ENCODE results near the gene COL18A1.

Gene COL18A1

DNA sequence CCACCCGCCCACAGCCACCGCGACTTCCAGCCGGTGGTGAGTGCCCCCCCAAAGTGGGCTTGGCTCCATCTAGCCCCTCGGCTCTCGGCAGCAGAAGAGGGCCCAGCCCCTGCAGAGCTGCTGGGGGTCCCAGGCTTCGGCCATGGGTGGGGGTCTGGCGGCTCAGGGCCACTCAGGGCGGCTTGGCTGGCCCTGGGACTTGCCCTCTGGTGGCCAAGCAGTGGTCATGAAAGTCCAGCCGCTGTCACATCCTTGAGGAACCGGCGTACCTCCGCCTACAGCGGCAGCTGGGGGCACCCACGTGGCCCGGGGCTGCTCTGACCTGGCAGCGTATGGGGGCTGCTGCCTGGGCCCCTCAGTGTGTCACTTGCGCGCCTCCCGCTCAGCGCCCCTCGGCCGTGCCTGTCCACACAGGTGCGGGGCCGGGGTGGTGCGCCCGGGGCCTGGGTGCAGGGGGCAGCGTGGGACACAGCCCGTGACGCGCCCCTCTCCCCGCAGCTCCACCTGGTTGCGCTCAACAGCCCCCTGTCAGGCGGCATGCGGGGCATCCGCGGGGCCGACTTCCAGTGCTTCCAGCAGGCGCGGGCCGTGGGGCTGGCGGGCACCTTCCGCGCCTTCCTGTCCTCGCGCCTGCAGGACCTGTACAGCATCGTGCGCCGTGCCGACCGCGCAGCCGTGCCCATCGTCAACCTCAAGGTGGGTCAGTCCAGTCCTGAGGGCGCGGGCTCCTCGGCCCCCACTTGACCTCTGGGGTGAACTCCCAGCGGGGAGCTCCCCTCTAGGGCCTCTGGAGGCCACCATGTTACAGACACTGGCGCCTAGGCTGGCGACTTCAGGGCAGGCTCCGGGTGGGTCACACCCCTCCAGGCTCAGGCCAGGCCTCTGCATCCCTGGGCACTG is 104.9 kb downstream of the COL18A1 start:
- no peak for DNase-seq

DNA sequence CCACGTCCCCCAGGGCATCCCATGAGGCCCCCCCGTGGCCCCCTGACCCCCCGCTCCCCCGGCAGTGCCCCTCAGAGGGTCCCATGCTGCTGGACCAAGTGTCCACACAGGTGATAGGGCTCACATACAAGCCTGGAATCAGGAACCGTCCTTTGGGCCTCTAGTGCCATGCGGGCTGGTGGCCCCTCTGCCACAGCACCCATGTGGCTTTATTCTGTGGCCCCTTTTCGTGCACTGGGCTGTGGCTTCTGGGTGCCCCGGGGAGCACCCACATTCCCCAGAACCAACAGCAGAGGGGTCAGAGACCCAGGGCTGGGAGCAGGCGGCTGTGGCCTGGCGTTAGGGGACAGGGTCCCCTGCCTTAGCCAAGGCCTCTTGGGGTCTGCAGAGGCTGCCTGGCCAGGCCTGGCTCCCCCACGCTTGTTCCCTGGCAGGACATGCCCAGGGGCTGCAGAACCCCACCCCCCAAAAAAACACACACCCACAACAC is 105.5 kb downstream of the COL18A1 start:
- DNase-seq, result no peak

DNA sequence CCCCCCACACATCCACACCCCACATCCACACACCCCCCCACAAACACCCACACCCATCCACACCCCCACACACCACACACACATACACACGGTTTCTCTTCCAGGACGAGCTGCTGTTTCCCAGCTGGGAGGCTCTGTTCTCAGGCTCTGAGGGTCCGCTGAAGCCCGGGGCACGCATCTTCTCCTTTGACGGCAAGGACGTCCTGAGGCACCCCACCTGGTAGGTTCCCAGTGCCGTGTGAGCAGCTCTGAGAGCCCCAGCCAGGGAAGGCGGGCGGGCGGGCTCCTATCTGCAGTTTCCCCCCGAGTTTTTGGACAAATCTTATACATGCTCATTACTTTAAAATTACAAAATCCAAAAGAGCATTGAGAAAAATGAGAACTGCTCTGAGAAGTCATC is 106.0 kb downstream of the COL18A1 start:
- DNase-seq, result no peak

- no peak for DNase-seq
These were observed 106.9 kb downstream of the COL18A1 start for GRCh38 chr21:45511661-45512431.

GRCh38 chr21:45512626-45513002 is 107.6 kb downstream of the COL18A1 start:
- no peak for DNase-seq

GRCh38 chr21:45513003-45513717 is 108.2 kb downstream of the COL18A1 start:
- DNase-seq, result no peak

- DNase-seq, result no peak
These were observed 108.9 kb downstream of the COL18A1 start for GRCh38 chr21:45513741-45514310.

DNA sequence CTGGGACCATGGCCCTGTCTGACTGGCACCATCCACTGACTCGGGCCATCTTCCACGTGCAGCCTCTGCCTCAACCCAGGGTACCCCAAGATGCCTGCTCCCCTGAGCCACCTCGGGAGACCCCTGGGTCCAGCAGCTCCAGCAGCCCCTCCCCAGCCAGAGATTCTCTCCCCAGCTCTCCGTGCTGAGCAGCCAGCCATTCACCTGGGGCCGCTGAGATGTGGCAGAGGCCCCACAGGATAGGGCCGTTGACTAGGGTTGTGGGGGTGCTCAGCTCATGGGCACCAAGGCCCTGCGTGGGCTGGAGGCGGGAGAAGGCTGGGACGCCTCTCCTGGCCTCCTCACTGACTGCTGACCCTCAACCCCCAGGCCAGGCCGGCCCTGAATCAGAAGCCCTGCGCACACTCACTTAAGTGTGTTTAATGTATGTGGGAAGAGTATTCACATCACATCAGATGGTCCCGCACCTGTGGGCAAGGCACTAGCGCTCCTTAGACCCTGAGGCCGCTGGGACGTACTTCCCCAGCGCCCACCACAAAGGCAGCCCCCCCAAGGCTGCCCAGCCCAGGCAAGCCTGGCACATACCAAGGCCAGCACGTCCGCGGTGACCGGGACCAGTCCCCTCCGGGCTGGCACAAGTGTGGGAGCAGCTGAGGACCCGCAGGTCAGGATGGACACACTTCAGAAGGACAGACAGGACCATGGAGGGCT is 109.5 kb downstream of the COL18A1 start:
- no peak for DNase-seq

- no peak for DNase-seq
These were observed 110.5 kb downstream of the COL18A1 start for GRCh38 chr21:45515241-45516061.

- no peak for DNase-seq
These were observed 111.2 kb downstream of the COL18A1 start for GRCh38 chr21:45516071-45516670.

- no peak for DNase-seq
These were observed 111.7 kb downstream of the COL18A1 start for GRCh38 chr21:45516671-45517151.

- DNase-seq, result no peak
These were observed 112.5 kb downstream of the COL18A1 start for GRCh38 chr21:45517249-45518065.

DNA sequence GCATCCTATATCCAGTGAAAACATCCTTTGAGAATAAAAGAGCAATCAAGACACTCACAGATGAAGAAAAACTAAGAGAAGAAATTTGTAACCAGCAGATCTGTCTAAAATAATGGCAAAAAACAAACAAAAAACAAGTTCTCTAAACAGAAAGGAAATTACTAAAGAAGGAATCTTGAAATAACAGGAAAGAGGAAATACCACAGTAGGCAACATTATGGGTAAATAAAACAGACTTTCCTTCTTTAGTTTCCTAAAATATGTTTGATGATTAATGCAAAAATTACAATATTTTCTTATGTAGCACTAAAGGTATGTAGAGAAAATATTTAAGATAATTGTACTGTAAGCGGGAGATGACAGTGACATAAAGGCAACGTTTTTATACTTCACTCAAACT is 113.8 kb downstream of the COL18A1 start:
- DNase-seq, result no peak

GRCh38 chr21:45519182-45519581 is 114.2 kb downstream of the COL18A1 start:
- DNase-seq, result no peak

- no peak for DNase-seq
These were observed 116.3 kb downstream of the COL18A1 start for GRCh38 chr21:45521241-45521640.

- DNase-seq, result no peak
These were observed 117.4 kb downstream of the COL18A1 start for GRCh38 chr21:45522381-45522780.

- no peak for DNase-seq
These were observed 118.0 kb downstream of the COL18A1 start for GRCh38 chr21:45522986-45523385.

DNA sequence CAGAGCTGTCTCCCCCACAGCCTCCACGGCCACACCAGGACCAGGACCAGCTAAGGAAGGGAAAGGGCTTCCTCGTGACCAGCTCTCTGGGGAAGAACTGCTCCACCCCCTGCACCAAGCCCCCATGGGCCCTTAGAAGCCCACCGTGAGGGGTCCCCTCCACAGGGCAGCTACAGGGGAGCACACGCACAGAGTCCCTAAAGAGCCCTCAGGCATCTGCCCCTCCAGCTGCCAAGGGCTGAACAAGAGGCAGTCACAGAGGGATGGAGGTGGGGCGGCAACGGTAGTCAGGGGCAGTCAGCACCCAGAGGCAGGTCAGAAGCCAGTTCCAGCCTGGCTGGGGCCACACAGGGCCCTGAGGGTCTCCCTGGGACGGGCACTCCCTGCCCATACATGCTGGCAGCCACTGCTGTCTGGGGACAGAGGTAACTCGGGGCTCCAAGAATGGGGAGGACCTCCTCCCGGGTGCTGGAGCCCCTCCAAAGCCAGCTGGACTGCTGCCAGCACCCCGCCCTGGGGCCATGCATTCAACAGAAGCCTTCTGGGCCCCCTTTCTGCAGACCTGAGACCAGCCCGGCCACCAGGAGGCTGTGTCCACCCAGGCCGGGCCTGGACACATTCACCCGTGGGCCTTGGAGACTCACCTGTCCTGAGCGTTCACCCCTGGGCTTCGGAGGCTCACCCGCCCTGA is 118.6 kb downstream of the COL18A1 start:
- no peak for DNase-seq

GRCh38 chr21:45524756-45525152 is 119.8 kb downstream of the COL18A1 start:
- DNase-seq, result no peak

Measured in GDM1 (cell line).